Measurements from ENCODE around the gene CCR2.
"Not testable (repeated sequence)": the region's sequence is repeated elsewhere in the genome, so short reads cannot be mapped to it uniquely, and the experiment has no call there.

CCR2 gene

DNA sequence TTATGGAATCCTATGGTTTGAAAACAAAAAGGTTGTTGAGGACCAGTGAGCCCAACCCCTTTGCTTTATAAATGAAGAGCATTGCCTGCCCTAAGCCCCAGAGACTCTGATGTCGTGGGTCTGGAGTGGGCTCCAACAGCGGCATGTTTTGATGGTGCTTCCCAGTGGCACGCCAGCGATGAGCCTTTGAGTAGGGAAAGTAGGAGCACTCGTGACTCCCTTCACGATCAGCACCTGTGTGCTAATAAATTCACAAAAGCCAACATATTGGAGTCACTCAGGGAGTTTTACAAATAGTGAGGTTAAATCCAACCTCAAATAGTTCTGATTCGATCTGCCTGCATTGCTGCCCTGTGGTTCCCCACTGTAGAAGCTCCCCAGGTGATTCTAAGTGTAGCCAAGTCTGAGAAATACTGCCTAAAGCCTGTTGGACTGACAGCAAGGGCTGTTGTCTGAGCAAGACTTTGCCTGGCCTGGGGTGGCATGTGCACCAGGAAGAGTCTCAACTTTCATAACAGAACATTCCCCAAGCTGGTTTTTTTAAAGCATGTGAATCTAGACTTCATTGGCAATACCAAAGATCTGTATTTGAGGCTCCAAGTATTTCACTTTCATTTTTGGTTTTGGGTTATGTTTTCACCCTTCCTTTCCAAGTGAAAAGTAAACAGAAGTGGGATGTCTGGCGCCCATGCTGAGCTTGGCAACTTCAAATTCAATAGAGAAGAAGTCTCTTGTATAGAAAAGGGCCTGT, 26.7 kb downstream of the CCR2 start:
- H3K27ac ChIP-seq, result no peak overlapping the region

GRCh38 chr3:46381625-46382024, 27.7 kb downstream of the CCR2 start:
- no peak for TF ChIP-seq ZFX (IDR thresholded peaks at IDR 0.05)
- TF ChIP-seq, protein P1, sequence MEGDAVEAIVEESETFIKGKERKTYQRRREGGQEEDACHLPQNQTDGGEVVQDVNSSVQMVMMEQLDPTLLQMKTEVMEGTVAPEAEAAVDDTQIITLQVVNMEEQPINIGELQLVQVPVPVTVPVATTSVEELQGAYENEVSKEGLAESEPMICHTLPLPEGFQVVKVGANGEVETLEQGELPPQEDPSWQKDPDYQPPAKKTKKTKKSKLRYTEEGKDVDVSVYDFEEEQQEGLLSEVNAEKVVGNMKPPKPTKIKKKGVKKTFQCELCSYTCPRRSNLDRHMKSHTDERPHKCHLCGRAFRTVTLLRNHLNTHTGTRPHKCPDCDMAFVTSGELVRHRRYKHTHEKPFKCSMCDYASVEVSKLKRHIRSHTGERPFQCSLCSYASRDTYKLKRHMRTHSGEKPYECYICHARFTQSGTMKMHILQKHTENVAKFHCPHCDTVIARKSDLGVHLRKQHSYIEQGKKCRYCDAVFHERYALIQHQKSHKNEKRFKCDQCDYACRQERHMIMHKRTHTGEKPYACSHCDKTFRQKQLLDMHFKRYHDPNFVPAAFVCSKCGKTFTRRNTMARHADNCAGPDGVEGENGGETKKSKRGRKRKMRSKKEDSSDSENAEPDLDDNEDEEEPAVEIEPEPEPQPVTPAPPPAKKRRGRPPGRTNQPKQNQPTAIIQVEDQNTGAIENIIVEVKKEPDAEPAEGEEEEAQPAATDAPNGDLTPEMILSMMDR (conservative IDR thresholded peaks at IDR 0.05), result no peak
- H3K27ac ChIP-seq, result no peak overlapping the region

More for the DNA sequence above, 26.7 kb downstream of the CCR2 start:
- TF ChIP-seq, protein P1 (conservative IDR thresholded peaks at IDR 0.05), result no peak
- no peak for TF ChIP-seq ZFX (IDR thresholded peaks at IDR 0.05)

GRCh38 chr3:46383211-46383950, 29.5 kb downstream of the CCR2 start:
- H3K27ac ChIP-seq, result no peak overlapping the region
- no peak for TF ChIP-seq ZFX (IDR thresholded peaks at IDR 0.05)
- TF ChIP-seq, protein P1 (conservative IDR thresholded peaks at IDR 0.05), result no peak

DNA sequence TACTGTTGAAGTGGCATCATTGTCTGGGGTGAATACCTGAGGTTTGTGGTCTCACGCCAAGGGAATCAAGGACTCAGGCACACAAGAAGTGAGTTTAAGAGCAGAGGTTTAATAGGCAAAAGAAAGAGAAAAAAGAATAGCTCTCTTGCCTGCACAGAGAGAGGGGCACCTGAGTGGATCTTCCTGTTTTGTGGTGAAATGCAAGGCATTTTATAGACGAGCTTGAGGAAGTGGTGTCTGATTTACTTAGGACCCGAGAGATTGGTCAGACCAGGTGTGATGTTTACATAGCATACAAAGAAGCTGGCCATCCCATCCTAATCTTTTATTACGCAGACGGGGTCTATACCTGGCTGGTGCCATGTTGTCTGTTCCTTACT, 30.0 kb downstream of the CCR2 start:
- TF ChIP-seq, protein P1 (conservative IDR thresholded peaks at IDR 0.05), result no peak
- no peak for TF ChIP-seq ZFX (IDR thresholded peaks at IDR 0.05)
- H3K27ac ChIP-seq, result no peak overlapping the region

GRCh38 chr3:46386205-46386604, 32.3 kb downstream of the CCR2 start:
- TF ChIP-seq ZFX (IDR thresholded peaks at IDR 0.05), result no peak
- TF ChIP-seq, protein P1 (conservative IDR thresholded peaks at IDR 0.05), result no peak
- H3K27ac ChIP-seq, result no peak overlapping the region

DNA sequence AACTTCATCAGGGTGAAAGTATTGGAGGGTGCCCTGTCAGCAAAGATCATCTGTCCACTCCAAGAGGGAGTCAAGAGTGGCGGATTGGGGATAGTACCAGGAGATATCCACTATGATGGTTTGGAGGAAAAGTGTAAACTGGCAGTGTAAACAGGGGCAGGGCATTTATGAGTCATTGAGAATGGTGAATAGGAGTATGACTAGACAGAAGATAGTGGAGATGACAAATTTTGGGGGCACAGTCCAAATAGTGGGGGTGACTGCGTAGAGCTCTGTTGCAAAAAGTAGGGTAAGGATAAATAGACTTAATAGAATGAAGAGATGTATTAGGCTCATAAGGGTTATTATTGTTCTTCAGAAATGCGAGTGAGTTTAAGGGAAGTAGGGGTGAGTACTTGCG, 34.9 kb downstream of the CCR2 start:
- H3K27ac ChIP-seq, result not testable (repeated sequence)

- H3K27ac ChIP-seq, result no peak overlapping the region
- TF ChIP-seq, protein P1 (conservative IDR thresholded peaks at IDR 0.05), result no peak
- no peak for TF ChIP-seq ZFX (IDR thresholded peaks at IDR 0.05)
These were observed 35.4 kb downstream of the CCR2 start for GRCh38 chr3:46389306-46389705.

GRCh38 chr3:46391526-46391925, 37.6 kb downstream of the CCR2 start:
- not testable (repeated sequence) for H3K27ac ChIP-seq
